Subcutaneous abdominal adipose tissue (tissue), 5 donors: ENCODE measurements around the gene GPN2.
"Not testable (repeated sequence)": the region's sequence is repeated elsewhere in the genome, so short reads cannot be mapped to it uniquely, and the experiment has no call there.

Source experiments
- H3K27ac ChIP-seq: one replicate; pipeline ENCODE4 v1.7.0; 2013; ENCODE audit warnings: low read depth, mild to moderate bottlenecking, inconsistent platforms, low read length, moderate library complexity
- H3K27me3 ChIP-seq, 5 donors: one replicate each; pipeline ENCODE4 v1.7.0; 2013; ENCODE audit warnings: low read length in 5 of 5, inconsistent platforms in 1 of 5; ENCODE audit not compliant: control insufficient read depth in 5 of 5, insufficient read depth in 4 of 5
- H3K36me3 ChIP-seq, 5 donors: one replicate each; pipeline ENCODE4 v1.7.0; 2013; ENCODE audit warnings: low read length in 5 of 5; ENCODE audit not compliant: control insufficient read depth in 5 of 5, insufficient read depth in 5 of 5
- H3K4me1 ChIP-seq, 5 donors: one replicate each; pipeline ENCODE4 v1.7.0; 2013; ENCODE audit warnings: low read length in 5 of 5, mild to moderate bottlenecking in 3 of 5, moderate library complexity in 1 of 5; ENCODE audit not compliant: control insufficient read depth in 5 of 5, insufficient read depth in 5 of 5
- H3K4me3 ChIP-seq, 5 donors: one replicate each; pipeline ENCODE4 v1.7.0; 2013; ENCODE audit warnings: low read length in 5 of 5, low read depth in 1 of 5
- H3K9ac ChIP-seq, 5 donors: one replicate each; pipeline ENCODE4 v1.7.0; 2013; ENCODE audit warnings: low read length in 5 of 5, mild to moderate bottlenecking in 4 of 5, moderate library complexity in 3 of 5
- H3K9me3 ChIP-seq, 5 donors: one replicate each; pipeline ENCODE4 v1.7.0; 2013; ENCODE audit warnings: low read length in 5 of 5; ENCODE audit not compliant: control insufficient read depth in 5 of 5
- donor health status: healthy.
- donor health status: healthy.
- donor health status: healthy.
- donor health status: healthy.
- donor health status: healthy.

The GPN2 gene

DNA sequence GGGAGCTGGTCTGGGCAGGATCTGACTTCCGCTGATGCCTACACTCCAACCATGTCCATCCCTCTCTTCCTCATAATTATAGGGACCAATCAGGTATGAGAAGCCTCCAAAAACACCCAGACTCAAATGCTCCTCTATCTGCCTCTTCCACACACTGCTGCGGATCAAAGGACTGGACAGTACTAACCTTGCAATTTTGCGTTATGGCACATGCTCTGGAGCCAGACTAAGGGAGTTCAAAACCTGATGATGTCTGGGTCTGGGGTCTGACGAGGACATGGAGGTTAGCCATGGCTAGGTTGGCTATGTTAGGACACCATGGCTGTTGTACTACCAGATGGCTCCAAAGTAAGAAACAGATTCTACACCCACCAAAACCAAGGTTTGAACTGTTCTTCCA is 10.3 kb downstream of the GPN2 start:
- no peaks in the 10 kb centered on the region for H3K9me3 ChIP-seq
- H3K4me3 ChIP-seq, result no peak overlapping the region
- no peaks in the 10 kb centered on the region for H3K27me3 ChIP-seq
- peaks cover 15 to 75% (median 65%) of the 10 kb centered on the region in 5 donors for H3K36me3 ChIP-seq
- peaks cover 0 to 4% (median 0%) of the 10 kb centered on the region in 5 donors for H3K4me1 ChIP-seq
- no peak overlapping the region for H3K9ac ChIP-seq
- H3K27ac ChIP-seq, result no peak overlapping the region

DNA sequence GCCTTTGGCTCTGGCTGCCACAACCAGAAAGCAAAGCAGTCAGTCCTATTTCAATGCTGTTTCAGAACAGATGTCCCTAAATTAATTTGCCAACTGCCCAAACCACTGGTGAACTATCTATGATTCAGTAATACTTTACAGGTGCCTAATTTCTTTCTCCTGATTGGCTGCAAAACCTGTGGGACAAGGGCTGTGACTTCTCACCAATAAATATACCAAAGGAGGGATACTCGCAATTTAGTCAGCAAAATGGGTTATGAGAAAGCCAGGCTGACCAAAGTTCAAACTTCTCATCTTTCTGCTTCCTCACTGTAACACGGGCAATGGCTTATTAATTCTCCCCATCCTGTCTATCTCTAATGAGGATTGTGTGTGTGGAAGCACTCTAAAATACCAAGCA is 12.8 kb downstream of the GPN2 start:
- Histone ChIP-seq H3K9me3 (no peaks in the 10 kb centered on the region), H3K27ac (no peak overlapping the region), H3K27me3 (no peaks in the 10 kb centered on the region), H3K4me3 (no peak overlapping the region), H3K9ac (no peak overlapping the region), H3K36me3 (peaks cover 8 to 56% (median 43%) of the 10 kb centered on the region in 5 donors), H3K4me1 (peaks cover 0 to 4% (median 0%) of the 10 kb centered on the region in 5 donors)

DNA sequence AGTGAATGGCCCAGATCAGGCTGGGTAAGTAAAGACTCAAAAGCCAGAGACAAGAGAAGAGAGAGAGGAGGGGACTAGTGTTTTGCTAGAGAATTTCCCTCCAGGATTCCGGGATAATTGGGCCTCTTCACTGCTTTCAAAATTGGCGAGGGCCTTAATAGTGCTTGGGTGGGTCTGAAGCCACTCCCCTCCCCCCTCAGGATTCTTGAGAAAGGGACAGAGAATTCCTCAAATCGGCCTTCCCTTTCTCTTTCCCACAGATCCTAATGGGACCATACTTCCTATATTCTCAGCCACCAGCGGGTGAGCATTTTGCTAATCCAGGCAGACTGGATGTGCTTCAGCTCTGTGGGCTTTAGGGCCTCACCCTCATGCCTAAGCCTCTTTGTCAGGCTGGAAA is 15.2 kb downstream of the GPN2 start:
- H3K36me3 ChIP-seq, result peaks cover 0 to 33% (median 23%) of the 10 kb centered on the region in 5 donors
- H3K9ac ChIP-seq, result no peak overlapping the region
- no peaks in the 10 kb centered on the region for H3K27me3 ChIP-seq
- no peaks in the 10 kb centered on the region for H3K9me3 ChIP-seq
- H3K27ac ChIP-seq, result no peak overlapping the region
- peaks cover 0 to 4% (median 0%) of the 10 kb centered on the region in 5 donors for H3K4me1 ChIP-seq
- H3K4me3 ChIP-seq, result no peak overlapping the region

- not testable (repeated sequence) for H3K9ac ChIP-seq, H3K27me3 ChIP-seq, H3K4me3 ChIP-seq, H3K4me1 ChIP-seq, H3K27ac ChIP-seq, H3K9me3 ChIP-seq
- H3K36me3 ChIP-seq, result peaks cover 0 to 17% (median 8%) of the 10 kb centered on the region in 5 donors
Observed at GRCh38 chr1:26873097-26873496, 17.0 kb downstream of the GPN2 start.

GRCh38 chr1:26864610-26865480 is 25.2 kb downstream of the GPN2 start:
- no peaks in the 10 kb centered on the region for H3K9me3 ChIP-seq
- peak overlapping the region; percentile 84 to 99 (median 93) for H3K9ac ChIP-seq
- peak overlapping the region; percentile 73 to 88 (median 83) for H3K4me3 ChIP-seq
- H3K27ac ChIP-seq, result peak overlapping the region; percentile 94
- no peaks in the 10 kb centered on the region for H3K27me3 ChIP-seq
- H3K4me1 ChIP-seq, result peaks cover 4 to 21% (median 13%) of the 10 kb centered on the region in 5 donors
- H3K36me3 ChIP-seq, result no peaks in the 10 kb centered on the region

DNA sequence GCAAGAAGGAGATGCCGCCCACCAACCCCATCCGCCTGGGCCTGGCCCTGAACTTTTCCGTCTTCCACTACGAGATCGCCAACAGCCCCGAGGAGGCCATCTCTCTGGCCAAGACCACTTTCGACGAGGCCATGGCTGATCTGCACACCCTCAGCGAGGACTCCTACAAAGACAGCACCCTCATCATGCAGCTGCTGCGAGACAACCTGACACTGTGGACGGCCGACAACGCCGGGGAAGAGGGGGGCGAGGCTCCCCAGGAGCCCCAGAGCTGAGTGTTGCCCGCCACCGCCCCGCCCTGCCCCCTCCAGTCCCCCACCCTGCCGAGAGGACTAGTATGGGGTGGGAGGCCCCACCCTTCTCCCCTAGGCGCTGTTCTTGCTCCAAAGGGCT is 26.4 kb downstream of the GPN2 start:
- peaks cover 4 to 21% (median 13%) of the 10 kb centered on the region in 5 donors for H3K4me1 ChIP-seq
- H3K36me3 ChIP-seq, result no peaks in the 10 kb centered on the region
- H3K9ac ChIP-seq, result no peak overlapping the region
- no peaks in the 10 kb centered on the region for H3K9me3 ChIP-seq
- H3K4me3 ChIP-seq, result peak overlapping the region in 3 of 5 donors; percentile 77 to 85 (median 83)
- H3K27me3 ChIP-seq, result no peaks in the 10 kb centered on the region
- no peak overlapping the region for H3K27ac ChIP-seq

GRCh38 chr1:26862781-26863684 is 27.1 kb downstream of the GPN2 start, which contains the start of gene SFN:
Gene SFN (plus strand): TSS chr1:26863149. CDS start chr1:26863213, 64 bp downstream.
- H3K4me1 ChIP-seq, result peaks cover 4 to 21% (median 13%) of the 10 kb centered on the region in 5 donors

GRCh38 chr1:26861889-26862378 is 28.1 kb downstream of the GPN2 start:
- Histone ChIP-seq H3K27me3 (no peaks in the 10 kb centered on the region), H3K27ac (no peak overlapping the region), H3K4me1 (peaks cover 4 to 21% (median 13%) of the 10 kb centered on the region in 5 donors), H3K9me3 (no peaks in the 10 kb centered on the region), H3K9ac (no peak overlapping the region), H3K36me3 (peaks cover 0 to 17% (median 9%) of the 10 kb centered on the region in 5 donors), H3K4me3 (no peak overlapping the region)

More at GRCh38 chr1:26862781-26863684, 27.1 kb downstream of the GPN2 start, which contains the start of gene SFN:
- Histone ChIP-seq H3K9ac (peak within 1 kb of the TSS in 1 of 5 donors; percentile 75), H3K36me3 (peaks cover 0 to 6% (median 0%) of the 10 kb centered on the region in 5 donors), H3K27me3 (no peaks in the 10 kb centered on the region), H3K27ac (no peak within 1 kb of the TSS), H3K9me3 (no peaks in the 10 kb centered on the region), H3K4me3 (peak within 1 kb of the TSS in 4 of 5 donors; percentile 61 to 85 (median 80))

- Histone ChIP-seq H3K4me3 (no peak overlapping the region), H3K9ac (no peak overlapping the region), H3K27me3 (no peaks in the 10 kb centered on the region), H3K27ac (no peak overlapping the region), H3K9me3 (no peaks in the 10 kb centered on the region), H3K4me1 (peaks cover 4 to 21% (median 13%) of the 10 kb centered on the region in 5 donors), H3K36me3 (peaks cover 0 to 23% (median 15%) of the 10 kb centered on the region in 5 donors)
Observed at GRCh38 chr1:26861286-26861701, 28.8 kb downstream of the GPN2 start.
